GM12878 (cell line): Measurements from ENCODE around the gene WDR45B. TPM values are rescaled to one million over a fixed set of nuclear protein-coding genes. Genes with fewer than 3 reads are reported as not detected.
A peak's percentile ranks its signal among the peaks of the same experiment; 100 is the strongest.

Source experiments
- ATAC-seq: fragments of 200-7000 bp; cut with Tn5 transposase; 3 replicates; pipeline ENCODE4 v1.9.1; 2020; ENCODE audit warnings: mild to moderate bottlenecking, moderate library complexity
- BruUV-seq: library from RNA; stranded (reverse); fragments of 400-500 nt; replicated peaks from 2 replicates; lab custom pipeline; 2021; lab: Mats Ljungman, UMichigan
- CTCF ChIA-PET: fragments of 300-600 bp; sonication (Branson Sonifier 250); formaldehyde crosslinking; extraction: SDS; loops from one replicate; lab custom pipeline; 2021; ENCODE audit warnings: inconsistent platforms; lab: Yijun Ruan, JAX
- POLR2A ChIA-PET: fragments of 350-600 bp; formaldehyde crosslinking; extraction: SDS; loops from one replicate; lab custom pipeline; 2021; ENCODE audit warnings: inconsistent platforms; lab: Charles Lee
- RAD21 ChIA-PET: fragments of 300-600 bp; sonication (Branson Sonifier 250); formaldehyde crosslinking; loops from one replicate; lab custom pipeline; 2023; ENCODE audit warnings: antibody characterized with exemption; ENCODE audit not compliant: unreplicated experiment; lab: Charles Lee
- SMC1A ChIA-PET: fragments of 300-600 bp; sonication (Branson Sonifier 250); formaldehyde crosslinking; loops from one replicate; lab custom pipeline; 2023; ENCODE audit not compliant: unreplicated experiment, uncharacterized antibody; lab: Charles Lee
- DNase-seq: peaks from one replicate; pipeline ENCODE4 v3.0.0-alpha.2; 2011; ENCODE audit warnings: low read depth, low spot score
- FAIRE-seq: peaks from 3 replicates; lab custom pipeline; 2011; peaks lifted over from hg19 to GRCh38; lab: Jason Lieb, UNC
- H2AFZ ChIP-seq: 2 replicates; pipeline ENCODE4 v1.6.0; 2011; ENCODE audit warnings: low read depth, low read length, control low read depth; ENCODE audit not compliant: control insufficient read depth
- H3K27ac ChIP-seq: 2 replicates; pipeline ENCODE4 v1.5.1; 2011; ENCODE audit warnings: control low read depth; ENCODE audit not compliant: control insufficient read depth, insufficient read depth
- H3K27me3 ChIP-seq, 2 experiments: replicated peaks in 1 of 2; 2 replicates each; pipeline versions ENCODE4 v1.6.0 to v1.6.1; 2011; ENCODE audit warnings: low read length in 1 of 2; ENCODE audit not compliant: control insufficient read depth in 2 of 2, insufficient read depth in 2 of 2
- H3K36me3 ChIP-seq, 2 experiments: 2 replicates each; pipeline ENCODE4 v1.5.1; 2011; ENCODE audit warnings: low read length in 1 of 2; ENCODE audit not compliant: control insufficient read depth in 2 of 2, insufficient read depth in 2 of 2
- H3K4me1 ChIP-seq: 2 replicates; pipeline ENCODE4 v1.6.1; 2011; ENCODE audit warnings: mild to moderate bottlenecking, low read length, moderate library complexity, mixed read lengths; ENCODE audit not compliant: control insufficient read depth, insufficient read depth
- H3K4me2 ChIP-seq: 2 replicates; pipeline ENCODE4 v1.6.0; 2011; ENCODE audit warnings: control low read depth; ENCODE audit not compliant: control insufficient read depth, insufficient read depth
- H3K4me3 ChIP-seq: fragments of 200-600 bp; sonication (generic); 2 replicates; pipeline ENCODE4 v1.5.1; 2016
- H3K79me2 ChIP-seq: 2 replicates; pipeline ENCODE4 v1.6.0; 2011; ENCODE audit warnings: low read length; ENCODE audit not compliant: control insufficient read depth, insufficient read depth
- H3K9ac ChIP-seq: 2 replicates; pipeline ENCODE4 v1.8.0; 2011; ENCODE audit warnings: low read length, control low read depth, mixed read lengths; ENCODE audit not compliant: control insufficient read depth, insufficient read depth
- H3K9me3 ChIP-seq: replicated peaks from 3 replicates; pipeline ENCODE4 v1.5.1; 2011; ENCODE audit warnings: mild to moderate bottlenecking, low read length; ENCODE audit not compliant: control insufficient read depth, insufficient read depth
- H4K20me1 ChIP-seq: 2 replicates; pipeline ENCODE4 v1.6.0; 2011; ENCODE audit not compliant: control insufficient read depth, insufficient read depth
- BHLHE40 ChIP-seq, 2 experiments: fragments of 450-650 bp in 1 of 2; IDR thresholded peaks; 2 replicates each; pipeline ENCODE4 v1.6.1; 2011 to 2017; ENCODE audit warnings: low read depth in 2 of 2, borderline replicate concordance in 1 of 2, improper control_type of control experiment in 1 of 2, low read length in 1 of 2, mild to moderate bottlenecking in 1 of 2
- BMI1 ChIP-seq: fragments of 450-650 bp; IDR thresholded peaks from 2 replicates; pipeline ENCODE4 v1.6.1; 2016; ENCODE audit warnings: mild to moderate bottlenecking, moderate library complexity, borderline replicate concordance
- CBFB ChIP-seq: IDR thresholded peaks from 2 replicates; pipeline ENCODE4 v1.6.1; 2016; ENCODE audit warnings: antibody characterized with exemption, low read depth
- EZH2 ChIP-seq: IDR thresholded peaks from 2 replicates; pipeline ENCODE4 v1.6.1; 2012; ENCODE audit warnings: low read depth, mild to moderate bottlenecking, control low read depth, inconsistent platforms, low read length, borderline replicate concordance; ENCODE audit not compliant: control insufficient read depth
- GABPA ChIP-seq: IDR thresholded peaks from 2 replicates; pipeline ENCODE4 v1.6.1; 2014; ENCODE audit warnings: antibody characterized with exemption, low read depth, mild to moderate bottlenecking, inconsistent platforms
- HDAC2 ChIP-seq: fragments of 200-600 bp; sonication (generic); IDR thresholded peaks from 2 replicates; pipeline ENCODE4 v1.6.1; 2017
- RBBP5 ChIP-seq: fragments of 200-600 bp; sonication (generic); conservative IDR thresholded peaks from 2 replicates; pipeline ENCODE4 v1.6.1; 2016
- SPI1 ChIP-seq: IDR thresholded peaks from 2 replicates; pipeline ENCODE4 v1.6.1; 2011; ENCODE audit warnings: low read depth, mild to moderate bottlenecking, low read length, moderate library complexity, borderline replicate concordance; ENCODE audit not compliant: insufficient read depth
- SREBF1 ChIP-seq: IDR thresholded peaks from 2 replicates; pipeline ENCODE4 v1.6.1; 2012; ENCODE audit warnings: mild to moderate bottlenecking, low read length
- TARDBP ChIP-seq: IDR thresholded peaks from 2 replicates; pipeline ENCODE4 v1.6.1; 2016; ENCODE audit warnings: borderline replicate concordance
- ZSCAN29 ChIP-seq: fragments of 450-650 bp; IDR thresholded peaks from 2 replicates; pipeline ENCODE4 v1.6.1; 2017; ENCODE audit warnings: mild to moderate bottlenecking, moderate library complexity
- ZZZ3 ChIP-seq: IDR thresholded peaks from 2 replicates; pipeline ENCODE4 v1.6.1; 2011; ENCODE audit warnings: low read depth; ENCODE audit not compliant: control insufficient read depth, insufficient read length
- WGBS: methylation state at CpG from one replicate; pipeline ENCODE4 v1.1.6; 2016; ENCODE audit warnings: low lambda C conversion rate; ENCODE audit not compliant: insufficient replicate concordance, insufficient coverage; ENCODE audit errors: missing lambda C conversion rate; 5-methylcytosine and 5-hydroxymethylcytosine counted together
- in situ Hi-C: fragments of 300-500 bp; cut with MboI; formaldehyde crosslinking; loops from 9 replicates; pipeline ENCODE4 v1.14.3; 2018; ENCODE audit warnings: mixed read lengths
- intact Hi-C: fragments of 100-400 bp; cut with micrococcal nuclease; formaldehyde crosslinking; loops from one replicate; pipeline ENCODE4 v1.14.2; 2022; ENCODE audit not compliant: unreplicated experiment
- polyA plus RNA-seq, 11 experiments: library from polyadenylated mRNA; depleted of rRNA in 4 of 11; unstranded in 6 of 11; stranded (reverse) in 5 of 11; fragments of >200 nt; fragmentation: Nextera tagmentation in 4 of 11; fragmentation: Illumina TruSeq in 1 of 11; extraction: Ambion mirVana in 4 of 11; extraction: Trizol in 1 of 11; gene quantifications; 1 replicate in 1 of 11; 2 replicates in 10 of 11; pipeline versions ENCODE4 v1.2.1 to v1.2.3, GENCODE V29; 2011 to 2016; ENCODE audit warnings: inconsistent platforms in 2 of 11, missing spikeins in 2 of 11, low read depth in 1 of 11
- total RNA-seq, 4 experiments: library from RNA; depleted of rRNA in 3 of 4; stranded (reverse); fragments of >200 nt in 3 of 4; fragmentation: Illumina TruSeq in 1 of 4; extraction: Trizol in 1 of 4; gene quantifications; 2 replicates each; pipeline versions ENCODE4 v1.2.1 to v1.2.3, GENCODE V29; 2013 to 2021
- TF ChIP-seq, protein P1 (sequence below): IDR thresholded peaks from 2 replicates; pipeline ENCODE4 v1.6.1; 2011; ENCODE audit warnings: borderline replicate concordance, low read depth, mild to moderate bottlenecking, moderate library complexity, low read length; ENCODE audit not compliant: insufficient read depth, poor library complexity, severe bottlenecking

WDR45B gene
- total and polyA plus RNA-seq, 10 of the 15 experiments (the other 5 are each of a cell fraction or from before 2014, with no cell fraction given) = 1.0 to 73.7 (median 26.6) TPM

DNA sequence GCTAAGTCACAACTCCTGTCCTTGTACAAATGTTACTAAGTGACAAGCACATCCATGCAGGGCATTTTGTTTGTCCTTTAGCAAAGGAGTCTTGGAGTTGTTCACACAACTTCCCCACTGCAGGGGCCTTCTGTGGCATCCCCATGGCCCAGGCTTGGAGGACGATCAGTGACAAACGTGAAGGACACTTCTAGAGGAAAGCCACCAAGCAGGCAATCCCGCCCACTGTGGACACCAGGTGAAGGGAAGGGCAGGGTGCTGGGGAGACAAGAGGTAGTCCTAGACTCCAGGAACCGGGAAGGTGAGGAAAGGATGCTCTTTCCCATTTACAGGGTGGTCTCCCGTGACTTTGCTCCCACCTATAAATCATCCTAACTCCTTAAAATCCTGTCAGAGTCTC is 4.1 kb downstream of the WDR45B start:
- H3K27ac ChIP-seq = no peak overlapping the region
- H3K4me3 ChIP-seq = no peak overlapping the region
- BruUV-seq = no TSS peak
- SMC1A ChIA-PET = no interaction called here
- peaks cover 12% of the 10 kb centered on the region for H4K20me1 ChIP-seq
- H3K4me1 ChIP-seq = no peaks in the 10 kb centered on the region; the same call in 1 of the 2 replicates
- no peak for TF ChIP-seq ZZZ3
- no peak for TF ChIP-seq BHLHE40 (IDR thresholded peaks at IDR 0.05; ENCODE audit: borderline replicate concordance in 1 of 2, low read depth in 2 of 2, low read length in 1 of 2)
- TF ChIP-seq BMI1 = no peak
- CTCF ChIA-PET = no interaction called here
- H3K4me2 ChIP-seq = peak overlapping the region; percentile 2; the same call in 1 of the 2 replicates
- no peaks in the 10 kb centered on the region for H3K27me3 ChIP-seq
- peaks cover 12 to 17% of the 10 kb centered on the region in 2 experiments for H3K36me3 ChIP-seq
- 90% methylated on average over 5 of the region's 5 CpGs for WGBS
- ATAC-seq (no peak), DNase-seq (no peak), FAIRE-seq (no peak)
- POLR2A ChIA-PET = no interaction called here
- RAD21 ChIA-PET = no interaction called here
- peaks cover 65% of the 10 kb centered on the region for H3K79me2 ChIP-seq
- no peak overlapping the region for H3K9ac ChIP-seq
- H3K9me3 ChIP-seq = no peaks in the 10 kb centered on the region; the same call in 2 of the 3 replicates
- intact Hi-C loops (loop anchor here (10.0 kb wide), 1 partner anchor 111 kb away; the partner anchor contains the start of gene TBCD), in situ Hi-C loops (no loop called here)
- no peak overlapping the region for H2AFZ ChIP-seq

DNA sequence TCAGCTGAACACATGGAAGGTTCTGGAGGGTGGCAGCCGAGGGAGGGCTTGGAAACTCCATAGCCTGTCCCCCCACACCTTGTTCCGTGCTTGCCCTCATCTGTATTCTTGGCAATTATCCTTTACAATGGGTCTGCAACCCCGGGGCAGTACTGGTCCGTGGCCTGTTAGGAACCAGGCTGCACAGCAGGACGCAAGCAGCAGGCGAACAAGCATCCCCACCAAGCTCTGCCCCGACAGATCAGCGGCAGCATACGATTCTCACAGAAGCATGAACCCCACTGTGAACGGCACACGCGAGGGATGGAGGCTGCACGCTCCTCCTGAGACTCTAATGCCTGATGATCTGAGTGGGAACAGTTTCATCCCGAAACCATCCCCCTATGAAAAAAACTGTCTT is 6.2 kb downstream of the WDR45B start:
- DNase-seq (no peak), FAIRE-seq (no peak), ATAC-seq (no peak)
- ChIA-PET POLR2A (no interaction called here), RAD21 (no interaction called here), CTCF (no interaction called here), SMC1A (no interaction called here)
- no peak overlapping the region for H2AFZ ChIP-seq
- peaks cover 12 to 21% of the 10 kb centered on the region in 2 experiments for H3K36me3 ChIP-seq
- H4K20me1 ChIP-seq = peaks cover 12% of the 10 kb centered on the region
- H3K27me3 ChIP-seq = no peaks in the 10 kb centered on the region
- no peaks in the 10 kb centered on the region; the same call in 1 of the 2 replicates for H3K4me1 ChIP-seq
- H3K9ac ChIP-seq = no peak overlapping the region
- BruUV-seq = no TSS peak
- H3K9me3 ChIP-seq = no peaks in the 10 kb centered on the region; the same call in 2 of the 3 replicates
- H3K79me2 ChIP-seq = peaks cover 64% of the 10 kb centered on the region
- TF ChIP-seq EZH2 = no peak
- TF ChIP-seq SREBF1 = no peak
- TF ChIP-seq HDAC2 = no peak
- TF ChIP-seq, protein P1, sequence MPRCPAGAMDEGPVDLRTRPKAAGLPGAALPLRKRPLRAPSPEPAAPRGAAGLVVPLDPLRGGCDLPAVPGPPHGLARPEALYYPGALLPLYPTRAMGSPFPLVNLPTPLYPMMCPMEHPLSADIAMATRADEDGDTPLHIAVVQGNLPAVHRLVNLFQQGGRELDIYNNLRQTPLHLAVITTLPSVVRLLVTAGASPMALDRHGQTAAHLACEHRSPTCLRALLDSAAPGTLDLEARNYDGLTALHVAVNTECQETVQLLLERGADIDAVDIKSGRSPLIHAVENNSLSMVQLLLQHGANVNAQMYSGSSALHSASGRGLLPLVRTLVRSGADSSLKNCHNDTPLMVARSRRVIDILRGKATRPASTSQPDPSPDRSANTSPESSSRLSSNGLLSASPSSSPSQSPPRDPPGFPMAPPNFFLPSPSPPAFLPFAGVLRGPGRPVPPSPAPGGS = no peak
- TF ChIP-seq SPI1 = no peak
- TF ChIP-seq ZSCAN29 = no peak
- no peak for TF ChIP-seq GABPA
- TF ChIP-seq TARDBP = no peak
- no peak for TF ChIP-seq RBBP5
- no peak for TF ChIP-seq CBFB
- no peak overlapping the region for H3K4me3 ChIP-seq
- in situ Hi-C loops = no loop called here
- WGBS = over 99% methylated on average over 13 of the region's 14 CpGs
- H3K27ac ChIP-seq = no peak overlapping the region
- intact Hi-C loops = loop anchor here (10.0 kb wide), 1 partner anchor 113 kb away; the partner anchor contains the start of gene TBCD
- H3K4me2 ChIP-seq = no peak overlapping the region
